C1 segment of cervical spinal cord (tissue), 14 donors: ENCODE data around the gene MRPL49.
"Not testable (repeated sequence)": the region's sequence is repeated elsewhere in the genome, so short reads cannot be mapped to it uniquely, and the experiment has no call there.

ENCODE experiments used
- DNase-seq, 14 donors: peaks; one replicate each; lab custom pipeline; 2025; lab: John Stamatoyannopoulos, UW

MRPL49 gene

GRCh38 chr11:65117206-65118096 is 4.7 kb upstream of the MRPL49 start, which contains the start of gene ZNHIT2:
ZNHIT2 (minus strand) TSS chr11:65117701; CDS start chr11:65117653, 48 bp downstream.
- DNase-seq, result peak; percentile 69 to 99 (median 96)

DNA sequence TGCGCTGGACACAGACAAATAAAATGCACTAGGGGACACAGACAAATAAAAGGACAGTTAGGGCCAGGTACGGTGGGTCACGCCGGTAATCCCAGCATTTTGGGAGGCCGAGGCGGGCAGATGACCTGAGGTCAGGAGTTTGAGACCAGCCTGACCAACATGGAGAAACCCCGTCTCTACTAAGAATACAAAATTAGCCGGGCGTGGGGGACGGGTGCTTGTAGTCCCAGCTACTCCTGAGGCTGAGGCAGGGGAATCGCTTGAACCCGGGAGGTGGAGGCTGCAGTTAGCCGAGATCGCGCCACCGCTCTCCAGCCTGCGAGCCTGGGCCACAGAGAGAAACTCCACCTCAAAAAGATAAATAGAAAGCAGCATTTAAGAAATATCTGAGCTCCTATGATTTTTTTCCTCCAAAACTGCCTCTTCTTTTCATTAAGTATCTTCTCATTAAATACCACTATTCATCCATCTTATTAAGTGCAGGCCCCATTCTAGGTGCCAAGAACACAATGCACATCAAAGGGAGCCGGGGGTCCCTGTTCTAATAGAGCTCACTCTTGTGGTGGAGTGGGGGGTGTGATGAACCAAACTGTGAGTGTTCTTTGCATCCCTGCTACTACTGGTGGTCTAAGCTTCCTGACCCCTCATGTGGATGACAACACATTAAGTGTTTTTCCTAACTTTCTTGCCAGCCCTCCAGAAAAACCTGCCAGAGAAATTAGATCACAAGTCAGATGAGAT is 3.9 kb upstream of the MRPL49 start:
- no peak for DNase-seq

DNA sequence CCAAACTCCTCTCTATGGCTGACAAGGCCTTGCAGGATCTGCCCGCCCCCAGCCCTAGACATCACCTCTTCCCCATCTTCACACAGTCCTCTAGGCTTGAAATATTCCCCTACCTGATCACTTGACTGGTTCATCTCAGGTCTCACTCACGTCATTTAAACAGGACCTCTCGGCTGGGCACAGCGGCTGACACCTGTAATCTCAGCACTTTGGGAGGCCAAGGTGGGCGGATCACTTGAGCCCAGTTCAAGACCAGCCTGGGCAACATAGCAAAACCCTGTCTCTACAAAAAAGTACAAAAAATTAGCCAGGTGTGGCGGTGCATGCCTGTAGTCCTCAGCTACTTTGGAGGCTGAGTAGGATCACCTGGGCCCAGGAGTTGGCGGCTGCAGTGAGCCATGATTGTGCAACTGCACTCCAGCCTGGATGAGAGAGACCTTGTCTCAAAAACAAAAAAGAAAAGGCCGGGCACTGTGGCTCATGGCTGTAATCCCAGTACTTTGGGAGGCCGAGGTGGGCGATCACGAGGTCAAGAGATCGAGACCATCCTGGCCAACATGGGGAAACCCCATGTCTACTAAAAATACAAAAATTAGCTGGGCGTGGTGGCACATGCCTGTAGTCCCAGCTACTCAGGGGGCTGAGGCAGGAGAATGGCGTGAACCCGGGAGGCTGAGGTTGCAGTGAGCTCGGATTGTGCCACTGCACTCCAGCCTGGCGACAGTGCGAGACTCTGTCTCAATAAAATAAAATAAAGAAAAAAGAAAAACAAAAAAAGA is 3.0 kb upstream of the MRPL49 start:
- DNase-seq, result not testable (repeated sequence)

GRCh38 chr11:65119670-65119995 is 2.5 kb upstream of the MRPL49 start:
- DNase-seq, result no peak

- DNase-seq, result no peak
These were observed 1.3 kb upstream of the MRPL49 start for GRCh38 chr11:65120831-65121230.

GRCh38 chr11:65121447-65121864 is 665 bp upstream of the MRPL49 start:
- DNase-seq, result no peak

GRCh38 chr11:65124480-65125196 is 2.5 kb downstream of the MRPL49 start:
- no peak for DNase-seq

GRCh38 chr11:65125197-65126056 is 3.3 kb downstream of the MRPL49 start:
- DNase-seq, result no peak

DNA sequence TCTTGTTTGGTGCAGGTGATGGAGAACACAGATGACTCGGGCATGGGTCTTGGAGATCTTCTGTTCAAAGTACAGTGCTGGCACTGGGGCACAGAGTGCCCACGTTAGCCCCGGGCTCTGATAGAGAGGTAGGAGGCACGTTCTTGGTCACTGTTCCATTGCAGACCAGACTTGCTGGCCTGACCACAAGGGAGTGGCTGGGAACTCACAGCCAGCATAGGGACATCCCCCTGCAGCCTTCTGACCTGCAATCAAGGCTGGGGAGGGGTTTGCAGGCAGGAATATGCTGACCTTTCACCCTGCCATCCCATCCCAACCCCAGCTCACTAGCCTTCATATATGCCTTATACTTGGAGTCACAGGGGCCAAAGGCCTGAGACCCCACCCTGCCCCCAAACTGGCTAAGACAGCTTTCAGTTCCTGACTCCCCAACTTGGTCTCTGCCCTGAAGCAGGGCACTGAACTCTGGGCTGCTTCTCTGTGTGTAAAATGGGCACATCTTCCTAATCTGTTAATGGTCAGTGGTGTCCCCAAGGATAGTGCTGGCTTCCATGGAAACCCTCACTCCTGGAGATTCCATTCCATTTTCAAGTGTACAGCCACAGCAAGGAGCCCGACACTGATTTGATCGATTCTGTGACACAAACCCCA is 4.6 kb downstream of the MRPL49 start:
- no peak for DNase-seq

DNA sequence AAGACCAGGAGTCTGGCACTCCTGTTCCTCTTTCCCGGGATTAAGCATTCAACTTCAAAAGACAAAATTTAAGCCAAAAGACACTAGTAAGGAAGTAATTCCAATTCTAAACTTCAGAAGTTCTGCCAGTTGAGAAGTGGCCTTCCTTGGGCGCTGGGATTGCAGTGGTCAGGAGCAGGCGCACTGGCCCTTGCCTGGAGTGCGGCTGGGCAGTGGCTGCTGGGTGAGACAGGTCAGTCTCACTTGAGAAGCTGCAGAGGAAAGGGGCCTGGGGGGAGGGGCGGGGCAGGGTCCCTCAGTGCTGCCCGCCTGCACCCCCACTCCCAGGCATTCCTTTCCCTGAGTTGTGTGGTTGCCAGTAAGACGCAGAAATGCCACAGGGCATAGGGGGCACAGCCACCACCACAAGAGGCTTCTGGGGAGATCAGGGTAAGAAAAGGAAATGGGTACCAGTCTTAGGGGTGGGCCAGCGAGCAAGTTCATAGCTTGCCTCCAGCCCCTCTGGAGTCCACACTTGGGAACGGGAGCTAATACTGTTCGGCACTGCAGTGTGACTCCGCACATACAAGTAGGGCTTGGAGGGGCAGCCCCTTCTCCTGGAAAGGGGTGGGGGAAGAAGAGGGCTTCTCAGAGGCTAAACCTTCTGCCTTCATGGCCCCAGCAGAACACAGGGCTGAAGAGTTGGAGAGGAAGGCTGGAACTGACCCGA is 5.5 kb downstream of the MRPL49 start:
- DNase-seq, result no peak

DNA sequence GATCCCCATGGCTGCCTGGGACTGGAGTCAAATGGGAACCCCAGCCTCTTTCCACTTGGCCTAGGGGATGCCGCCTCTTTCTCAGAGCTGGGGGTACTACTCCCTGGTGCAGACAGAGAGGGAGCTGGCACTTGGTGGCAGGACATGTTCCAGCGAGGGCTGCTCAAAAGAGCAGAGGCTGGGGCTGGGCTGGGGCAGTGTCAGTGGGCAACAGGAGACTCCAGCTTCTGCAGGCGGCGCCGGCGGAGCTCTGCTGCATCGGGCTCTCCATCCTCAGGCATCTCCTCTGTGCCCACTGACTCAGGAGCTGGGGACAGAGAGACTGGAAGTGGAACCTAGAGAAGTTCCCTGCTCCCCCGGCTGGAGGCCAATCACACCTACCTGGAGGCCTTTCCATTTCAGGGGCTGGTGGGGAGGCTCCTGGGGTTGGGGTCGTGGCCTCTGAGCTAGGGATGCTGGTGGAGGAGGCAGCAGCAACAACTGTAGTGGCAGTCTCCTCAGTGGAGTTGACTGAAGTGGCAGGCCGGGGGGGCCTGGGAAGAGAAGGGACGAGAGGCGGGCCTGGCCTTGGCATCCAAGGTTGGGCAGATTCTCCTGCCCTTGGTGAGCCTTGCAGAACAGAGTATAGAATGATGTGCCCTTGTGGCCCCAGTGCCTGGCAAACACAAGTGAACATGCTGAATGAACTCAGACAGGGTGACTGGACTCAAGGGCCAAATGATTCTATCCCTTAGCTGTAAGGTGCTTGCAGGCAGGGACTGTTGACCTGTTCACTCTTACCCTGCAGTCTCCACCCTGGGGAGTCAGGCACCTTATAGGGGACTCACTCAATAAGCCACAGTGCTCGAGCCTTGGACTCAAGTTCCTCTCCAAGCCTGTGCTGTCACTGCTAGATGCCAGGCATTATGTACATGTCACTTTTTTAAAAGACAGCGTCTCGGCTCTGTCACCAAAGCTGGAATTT is 6.3 kb downstream of the MRPL49 start:
- no peak for DNase-seq

DNA sequence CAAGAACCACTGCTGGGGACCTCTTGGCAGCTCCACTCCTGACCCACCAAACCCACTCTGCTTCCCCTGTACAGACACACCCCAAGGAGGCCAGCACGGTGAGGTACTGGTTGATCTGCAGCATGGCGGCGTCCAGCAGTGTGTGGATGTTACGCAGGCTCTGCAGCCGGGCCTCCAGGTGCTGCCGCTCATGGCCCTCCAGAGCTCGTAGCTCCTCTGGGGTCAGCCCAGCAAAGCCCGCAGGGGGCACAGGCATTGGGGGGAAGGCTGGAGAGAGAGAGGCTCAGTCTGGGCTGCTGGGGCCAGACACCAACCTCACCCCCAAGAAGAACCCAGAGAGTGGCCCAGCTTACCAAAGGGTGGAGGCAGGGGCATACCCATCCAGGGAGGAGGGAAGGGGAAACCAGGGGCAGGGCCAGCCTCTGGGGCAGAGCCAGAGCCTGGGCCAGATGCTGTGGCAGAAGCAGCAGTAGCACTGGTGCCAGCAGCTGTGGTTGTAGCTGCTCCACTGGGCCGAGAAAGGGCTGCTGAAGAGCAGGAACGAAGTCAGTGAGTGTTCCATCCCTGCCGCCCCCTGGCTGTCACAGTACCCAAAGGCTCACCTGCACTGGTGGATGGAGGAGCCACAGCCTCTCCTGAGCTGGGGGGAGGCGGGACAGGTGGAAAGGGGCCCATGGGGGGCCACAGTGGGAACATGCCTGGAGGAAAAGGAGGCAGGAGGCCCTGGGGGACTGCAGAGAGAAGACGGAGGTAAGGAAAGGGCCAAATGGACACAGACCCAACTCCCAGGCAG is 7.7 kb downstream of the MRPL49 start:
- no peak for DNase-seq

- DNase-seq, result no peak
These were observed 8.7 kb downstream of the MRPL49 start for GRCh38 chr11:65130631-65131416.

- DNase-seq, result no peak
These were observed 9.3 kb downstream of the MRPL49 start for GRCh38 chr11:65131417-65131776.

GRCh38 chr11:65131895-65132237 is 9.7 kb downstream of the MRPL49 start:
- DNase-seq, result no peak

DNA sequence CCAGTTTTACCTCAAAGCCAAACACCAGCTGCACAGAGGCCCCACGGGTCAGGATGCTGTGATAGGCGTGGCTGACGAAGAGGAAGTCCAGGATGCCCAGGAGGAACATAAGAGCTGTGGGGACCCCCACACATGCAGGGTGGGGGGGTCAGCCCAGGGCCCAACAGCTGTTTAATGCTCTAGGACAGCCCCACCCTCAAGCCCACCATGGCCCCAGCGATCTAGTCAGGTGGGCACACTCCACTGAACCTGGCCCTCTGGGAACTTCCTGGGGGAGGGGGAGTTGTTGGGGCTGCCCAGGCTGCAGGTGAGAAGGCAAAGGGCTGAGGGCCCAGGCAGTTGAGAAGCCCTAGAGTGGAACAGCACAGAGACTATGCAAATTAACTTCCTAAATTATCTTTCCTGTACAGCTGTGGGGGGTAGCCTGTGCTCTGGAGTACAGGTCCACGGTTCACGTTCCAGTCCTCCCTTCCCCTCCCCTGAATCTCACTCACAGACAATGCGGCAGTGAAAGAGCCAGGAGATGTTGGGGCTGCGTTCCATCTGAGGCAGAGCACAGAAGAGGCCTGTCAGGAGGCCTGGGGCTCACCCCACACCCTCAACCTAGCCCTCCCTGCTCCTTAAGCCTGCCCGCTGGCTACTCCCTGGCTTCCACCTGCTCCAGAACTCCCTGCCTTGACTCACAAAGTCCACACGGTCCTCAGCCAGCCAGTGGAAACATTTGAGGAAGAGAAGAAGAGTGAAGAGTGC is 10.3 kb downstream of the MRPL49 start:
- no peak for DNase-seq
